GM19463 (cell line): ENCODE data around the gene HNRNPUL1.

Experiments used
- ATAC-seq: cut with Tn5 transposase; IDR thresholded peaks from one replicate; pipeline ENCODE4 v1.9.1; 2021; ENCODE audit warnings: mild to moderate bottlenecking, moderate library complexity; ENCODE audit not compliant: unreplicated experiment

HNRNPUL1 gene

GRCh38 chr19:41351339-41352245 lies 87.4 kb downstream of the HNRNPUL1 start:
- peak; percentile 45 for ATAC-seq

GRCh38 chr19:41352279-41352608 lies 88.1 kb downstream of the HNRNPUL1 start:
- no peak for ATAC-seq

GRCh38 chr19:41352609-41353465 lies 88.7 kb downstream of the HNRNPUL1 start:
- no peak for ATAC-seq

- peak; percentile 46 for ATAC-seq
These were observed 89.5 kb downstream of the HNRNPUL1 start, which contains the start of gene TGFB1 for GRCh38 chr19:41353466-41354342. TSS of gene TGFB1 (minus strand) at chr19:41353922. CDS start at chr19:41353044, 878 bp downstream.

- ATAC-seq: no peak
These were observed 90.3 kb downstream of the HNRNPUL1 start for GRCh38 chr19:41354343-41354953.

GRCh38 chr19:41355035-41355434 lies 90.9 kb downstream of the HNRNPUL1 start:
- no peak for ATAC-seq

GRCh38 chr19:41355802-41356201 lies 91.6 kb downstream of the HNRNPUL1 start:
- ATAC-seq: no peak

- no peak for ATAC-seq
These were observed 93.0 kb downstream of the HNRNPUL1 start for GRCh38 chr19:41356984-41357739.
